Trophoblast cell (in vitro differentiated cells and primary cell): ENCODE data around the gene EIF4G3.

Experiments used
- DNase-seq, 2 donors: peaks; one replicate each; pipeline ENCODE4 v3.0.0-alpha.2; 2016
- H2AFZ ChIP-seq: 2 replicates; pipeline ENCODE4 v1.6.1; 2013; ENCODE audit warnings: low read length, moderate library complexity, mild to moderate bottlenecking; ENCODE audit not compliant: insufficient read depth, poor library complexity
- H2AK5ac ChIP-seq: 2 replicates; pipeline ENCODE4 v1.6.1; 2013; ENCODE audit warnings: mild to moderate bottlenecking, low read length
- H2BK120ac ChIP-seq: 2 replicates; pipeline ENCODE4 v1.6.1; 2013; ENCODE audit warnings: low read length, mild to moderate bottlenecking, moderate library complexity; ENCODE audit not compliant: insufficient read depth, poor library complexity
- H2BK12ac ChIP-seq: 2 replicates; pipeline ENCODE4 v1.6.1; 2013; ENCODE audit warnings: mild to moderate bottlenecking, low read length, moderate library complexity
- H2BK5ac ChIP-seq: 2 replicates; pipeline ENCODE4 v1.6.1; 2013; ENCODE audit warnings: low read length, low read depth, moderate library complexity, mild to moderate bottlenecking; ENCODE audit not compliant: poor library complexity
- H3K14ac ChIP-seq: 2 replicates; pipeline ENCODE4 v1.6.1; 2013; ENCODE audit warnings: mild to moderate bottlenecking, low read length
- H3K18ac ChIP-seq: 2 replicates; pipeline ENCODE4 v1.6.1; 2013; ENCODE audit warnings: mild to moderate bottlenecking, low read length
- H3K23ac ChIP-seq: 2 replicates; pipeline ENCODE4 v1.6.1; 2013; ENCODE audit warnings: low read length
- H3K27ac ChIP-seq: 2 replicates; pipeline ENCODE4 v1.5.1; 2013; ENCODE audit warnings: low read depth, mild to moderate bottlenecking, inconsistent platforms, low read length, moderate library complexity
- H3K27me3 ChIP-seq: 2 replicates; pipeline ENCODE4 v1.6.1; 2013; ENCODE audit warnings: inconsistent platforms, mild to moderate bottlenecking, low read length, moderate library complexity; ENCODE audit not compliant: insufficient read depth
- H3K36me3 ChIP-seq, 2 experiments: 1 replicate in 1 of 2; 2 replicates in 1 of 2; pipeline ENCODE4 v1.6.1; 2013; ENCODE audit warnings: low read length in 2 of 2, mild to moderate bottlenecking in 2 of 2, moderate library complexity in 1 of 2; ENCODE audit not compliant: insufficient read depth in 2 of 2, control insufficient read depth in 1 of 2
- H3K4ac ChIP-seq: 2 replicates; pipeline ENCODE4 v1.6.1; 2013; ENCODE audit warnings: low read depth, mild to moderate bottlenecking, low read length, moderate library complexity
- H3K4me1 ChIP-seq, 2 experiments: 1 replicate in 1 of 2; 2 replicates in 1 of 2; pipeline ENCODE4 v1.6.1; 2013; ENCODE audit warnings: low read length in 2 of 2, mild to moderate bottlenecking in 2 of 2, moderate library complexity in 1 of 2; ENCODE audit not compliant: insufficient read depth in 2 of 2, control insufficient read depth in 1 of 2
- H3K4me2 ChIP-seq: 2 replicates; pipeline ENCODE4 v1.6.1; 2013; ENCODE audit warnings: inconsistent platforms, mild to moderate bottlenecking, low read length, moderate library complexity
- H3K4me3 ChIP-seq: 2 replicates; pipeline ENCODE4 v1.5.1; 2013; ENCODE audit warnings: mild to moderate bottlenecking, low read depth, low read length, inconsistent platforms
- H3K79me1 ChIP-seq: one replicate; pipeline ENCODE4 v1.6.1; 2013; ENCODE audit warnings: low read length
- H3K79me2 ChIP-seq: 2 replicates; pipeline ENCODE4 v1.6.1; 2013; ENCODE audit warnings: low read length, mild to moderate bottlenecking; ENCODE audit not compliant: control insufficient read depth, insufficient read depth, poor library complexity
- H3K9ac ChIP-seq: 2 replicates; pipeline ENCODE4 v1.6.1; 2013; ENCODE audit warnings: mild to moderate bottlenecking, low read length
- H3K9me3 ChIP-seq: 2 replicates; pipeline ENCODE4 v1.6.1; 2013; ENCODE audit warnings: low read depth, mild to moderate bottlenecking, control low read depth, inconsistent platforms, low read length; ENCODE audit not compliant: insufficient read depth
- H4K12ac ChIP-seq: 2 replicates; pipeline ENCODE4 v1.6.1; 2013; ENCODE audit warnings: low read depth, mild to moderate bottlenecking, low read length, moderate library complexity
- H4K8ac ChIP-seq: 2 replicates; pipeline ENCODE4 v1.6.1; 2013; ENCODE audit warnings: low read depth, mild to moderate bottlenecking, low read length, moderate library complexity
- H4K91ac ChIP-seq: one replicate; pipeline ENCODE4 v1.6.1; 2013; ENCODE audit warnings: low read depth, mild to moderate bottlenecking, low read length, moderate library complexity
- WGBS: extraction: QIAGEN DNeasy Blood & Tissue Kit; methylation state at CpG from one replicate; pipeline ENCODE4 v1.1.7; 2013; ENCODE audit warnings: missing lambda C conversion rate; ENCODE audit not compliant: insufficient read length, insufficient coverage; ENCODE audit errors: extremely low coverage; 5-methylcytosine and 5-hydroxymethylcytosine counted together

The EIF4G3 gene

DNA sequence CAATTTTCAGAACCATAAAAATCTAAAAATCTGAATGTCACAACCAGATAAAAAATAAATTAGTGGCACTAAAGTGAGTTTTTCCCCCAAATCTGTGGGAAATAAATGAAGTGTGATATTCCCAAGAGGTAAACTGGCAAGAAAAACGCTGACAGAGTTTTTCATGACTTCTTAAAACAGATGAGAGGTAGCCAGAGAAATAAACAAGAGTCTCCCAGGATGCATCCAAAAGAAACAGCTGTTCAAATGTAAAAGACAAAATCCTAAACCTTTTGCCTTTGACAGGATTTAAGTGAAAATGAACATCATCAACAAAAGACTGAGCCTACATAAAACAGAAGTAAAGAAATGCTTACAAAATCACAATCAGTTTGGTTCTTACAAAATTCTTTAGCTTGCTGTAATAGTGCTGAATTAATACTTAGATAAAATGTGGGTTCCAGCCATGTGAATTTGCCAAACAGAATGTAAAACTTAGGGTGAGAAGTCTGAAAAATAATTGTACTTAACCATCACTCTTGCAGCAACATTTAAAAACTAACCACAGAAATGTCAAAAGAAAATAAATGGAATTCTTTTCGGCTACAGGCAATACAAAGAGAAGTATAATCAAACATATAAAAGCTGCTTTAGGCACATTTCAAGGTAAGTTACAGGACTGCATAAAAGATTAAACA, 133.6 kb downstream of the EIF4G3 start:
- H2BK12ac ChIP-seq, result no peak overlapping the region
- peaks cover 0 to 1% of the 10 kb centered on the region in 2 experiments for H3K36me3 ChIP-seq
- no peak overlapping the region for H2BK120ac ChIP-seq
- no CpG with 5 or more reads among the region's 2 CpGs for WGBS
- no peak overlapping the region for H4K8ac ChIP-seq
- H3K27me3 ChIP-seq, result no peaks in the 10 kb centered on the region
- H3K79me1 ChIP-seq, result no peaks in the 10 kb centered on the region
- no peaks in the 10 kb centered on the region for H3K79me2 ChIP-seq
- peak overlapping the region; percentile 55 for H3K4ac ChIP-seq
- H3K14ac ChIP-seq, result no peak overlapping the region
- H3K18ac ChIP-seq, result no peak overlapping the region
- no peak for DNase-seq
- H4K91ac ChIP-seq, result no peak overlapping the region
- H3K23ac ChIP-seq, result no peak overlapping the region
- no peak overlapping the region for H2BK5ac ChIP-seq
- H3K4me3 ChIP-seq, result no peak overlapping the region
- no peaks in the 10 kb centered on the region for H3K9me3 ChIP-seq
- no peak overlapping the region for H2AK5ac ChIP-seq
- no peak overlapping the region for H3K4me2 ChIP-seq
- no peaks in the 10 kb centered on the region for H3K4me1 ChIP-seq
- no peak overlapping the region for H3K27ac ChIP-seq
- H2AFZ ChIP-seq, result no peak overlapping the region
- H3K9ac ChIP-seq, result no peak overlapping the region
- H4K12ac ChIP-seq, result no peak overlapping the region

DNA sequence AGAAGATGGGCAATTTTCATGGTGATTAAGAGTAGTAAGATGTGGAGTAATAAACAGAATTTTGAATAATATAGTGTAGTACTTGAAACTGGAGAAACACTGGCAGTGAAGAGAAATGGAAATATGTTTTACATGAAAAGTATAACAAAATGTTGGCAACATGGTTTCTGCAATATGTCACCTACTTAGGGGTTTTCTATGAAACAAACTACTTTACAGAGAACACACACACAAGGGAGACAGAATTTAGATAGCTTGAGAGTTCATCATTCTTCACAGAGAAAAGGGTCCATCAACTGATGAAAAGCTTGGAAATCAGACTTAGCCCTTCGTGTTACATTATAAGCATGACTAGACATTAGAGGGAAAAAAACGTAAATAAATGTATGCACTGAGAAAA, 135.2 kb downstream of the EIF4G3 start:
- no peak overlapping the region for H3K4me2 ChIP-seq
- H3K27me3 ChIP-seq, result no peaks in the 10 kb centered on the region
- H3K27ac ChIP-seq, result no peak overlapping the region
- H3K9me3 ChIP-seq, result no peaks in the 10 kb centered on the region
- no peak overlapping the region for H3K14ac ChIP-seq
- no peak overlapping the region for H2BK120ac ChIP-seq
- no peak overlapping the region for H2BK5ac ChIP-seq
- no peak for DNase-seq
- no peak overlapping the region for H2AFZ ChIP-seq
- no peak overlapping the region for H3K4ac ChIP-seq
- H3K4me1 ChIP-seq, result no peaks in the 10 kb centered on the region
- H2AK5ac ChIP-seq, result no peak overlapping the region
- H2BK12ac ChIP-seq, result no peak overlapping the region
- H3K79me1 ChIP-seq, result no peaks in the 10 kb centered on the region
- no CpG with 5 or more reads among the region's 2 CpGs for WGBS
- no peak overlapping the region for H3K23ac ChIP-seq
- H3K9ac ChIP-seq, result no peak overlapping the region
- no peak overlapping the region for H4K8ac ChIP-seq
- H4K12ac ChIP-seq, result no peak overlapping the region
- no peaks in the 10 kb centered on the region for H3K79me2 ChIP-seq
- no peak overlapping the region for H3K18ac ChIP-seq
- H3K4me3 ChIP-seq, result no peak overlapping the region
- H3K36me3 ChIP-seq, result peaks cover 0 to 1% of the 10 kb centered on the region in 2 experiments
- H4K91ac ChIP-seq, result no peak overlapping the region

GRCh38 chr1:21037091-21037490, 139.6 kb downstream of the EIF4G3 start:
- Histone ChIP-seq H3K9me3 (peaks cover 7% of the 10 kb centered on the region), H2BK120ac (no peak overlapping the region), H2AK5ac (no peak overlapping the region), H2AFZ (no peak overlapping the region), H3K79me2 (no peaks in the 10 kb centered on the region), H3K4me3 (no peak overlapping the region), H2BK12ac (no peak overlapping the region), H3K36me3 (no peaks in the 10 kb centered on the region), H3K4me2 (no peak overlapping the region), H3K4me1 (no peaks in the 10 kb centered on the region), H3K4ac (no peak overlapping the region), H3K79me1 (no peaks in the 10 kb centered on the region), H3K9ac (no peak overlapping the region), H4K12ac (no peak overlapping the region), H3K27ac (no peak overlapping the region), H4K8ac (no peak overlapping the region), H4K91ac (no peak overlapping the region), H2BK5ac (no peak overlapping the region), H3K23ac (no peak overlapping the region), H3K27me3 (no peaks in the 10 kb centered on the region), H3K18ac (no peak overlapping the region), H3K14ac (no peak overlapping the region)
- DNase-seq, result no peak
- no CpG with 5 or more reads among the region's 3 CpGs for WGBS

- H3K27ac ChIP-seq, result no peak overlapping the region
- H3K9ac ChIP-seq, result no peak overlapping the region
- H3K36me3 ChIP-seq, result no peaks in the 10 kb centered on the region
- WGBS, result no CpG with 5 or more reads among the region's 2 CpGs
- H3K4me3 ChIP-seq, result no peak overlapping the region
- peak overlapping the region; percentile 48 for H3K18ac ChIP-seq
- H3K27me3 ChIP-seq, result no peaks in the 10 kb centered on the region
- no peak overlapping the region for H3K14ac ChIP-seq
- H3K4me1 ChIP-seq, result no peaks in the 10 kb centered on the region
- no peak overlapping the region for H2BK120ac ChIP-seq
- no peak overlapping the region for H3K4me2 ChIP-seq
- H3K23ac ChIP-seq, result no peak overlapping the region
- no peak overlapping the region for H2BK5ac ChIP-seq
- H3K79me2 ChIP-seq, result no peaks in the 10 kb centered on the region
- DNase-seq, result no peak
- H4K12ac ChIP-seq, result no peak overlapping the region
- H3K79me1 ChIP-seq, result no peaks in the 10 kb centered on the region
- H3K9me3 ChIP-seq, result peaks cover 7% of the 10 kb centered on the region
- no peak overlapping the region for H2AK5ac ChIP-seq
- no peak overlapping the region for H2BK12ac ChIP-seq
- H2AFZ ChIP-seq, result no peak overlapping the region
- H4K91ac ChIP-seq, result no peak overlapping the region
- peak overlapping the region; percentile 21 for H3K4ac ChIP-seq
- H4K8ac ChIP-seq, result no peak overlapping the region
Measured at GRCh38 chr1:21035794-21036193, 140.9 kb downstream of the EIF4G3 start.
